ENCODE measurements around the gene DSP. TPM values are rescaled to one million over a fixed set of nuclear protein-coding genes. Genes with fewer than 3 reads are reported as not detected.

Gene DSP
- total and polyA plus RNA-seq, 2 of the 13 experiments (the other 11 are each of a cell fraction or from before 2014, with no cell fraction given): 89.8 to 117 TPM

DNA sequence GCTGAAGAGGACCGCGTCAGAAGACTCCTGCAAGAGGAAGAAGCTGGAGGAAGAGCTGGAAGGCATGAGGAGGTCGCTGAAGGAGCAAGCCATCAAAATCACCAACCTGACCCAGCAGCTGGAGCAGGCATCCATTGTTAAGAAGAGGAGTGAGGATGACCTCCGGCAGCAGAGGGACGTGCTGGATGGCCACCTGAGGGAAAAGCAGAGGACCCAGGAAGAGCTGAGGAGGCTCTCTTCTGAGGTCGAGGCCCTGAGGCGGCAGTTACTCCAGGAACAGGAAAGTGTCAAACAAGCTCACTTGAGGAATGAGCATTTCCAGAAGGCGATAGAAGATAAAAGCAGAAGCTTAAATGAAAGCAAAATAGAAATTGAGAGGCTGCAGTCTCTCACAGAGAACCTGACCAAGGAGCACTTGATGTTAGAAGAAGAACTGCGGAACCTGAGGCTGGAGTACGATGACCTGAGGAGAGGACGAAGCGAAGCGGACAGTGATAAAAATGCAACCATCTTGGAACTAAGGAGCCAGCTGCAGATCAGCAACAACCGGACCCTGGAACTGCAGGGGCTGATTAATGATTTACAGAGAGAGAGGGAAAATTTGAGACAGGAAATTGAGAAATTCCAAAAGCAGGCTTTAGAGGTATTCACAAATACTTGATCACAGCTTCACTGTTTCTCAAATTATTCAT is 39.6 kb downstream of the DSP start (continued):
- TF ChIP-seq, protein P1, sequence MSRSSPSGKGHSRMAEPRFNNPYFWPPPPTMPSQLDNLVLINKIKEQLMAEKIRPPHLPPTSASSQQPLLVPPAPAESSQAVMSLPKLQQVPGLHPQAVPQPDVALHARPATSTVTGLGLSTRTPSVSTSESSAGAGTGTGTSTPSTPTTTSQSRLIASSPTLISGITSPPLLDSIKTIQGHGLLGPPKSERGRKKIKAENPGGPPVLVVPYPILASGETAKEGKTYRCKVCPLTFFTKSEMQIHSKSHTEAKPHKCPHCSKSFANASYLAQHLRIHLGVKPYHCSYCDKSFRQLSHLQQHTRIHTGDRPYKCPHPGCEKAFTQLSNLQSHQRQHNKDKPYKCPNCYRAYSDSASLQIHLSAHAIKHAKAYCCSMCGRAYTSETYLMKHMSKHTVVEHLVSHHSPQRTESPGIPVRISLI (CRISPR knock-in tag; IDR thresholded peaks at IDR 0.05; ENCODE audit: borderline replicate concordance): no peak
- no peak for TF ChIP-seq RNF219 (CRISPR knock-in tag; IDR thresholded peaks at IDR 0.05)
- TF ChIP-seq PHF5A (CRISPR knock-in tag; IDR thresholded peaks at IDR 0.05; ENCODE audit: low read depth, unreplicated experiment): no peak
- TF ChIP-seq ZFYVE20 (CRISPR knock-in tag; IDR thresholded peaks at IDR 0.05; ENCODE audit: borderline replicate concordance, low read depth): no peak
- no peak for TF ChIP-seq ZNF891 (CRISPR knock-in tag; IDR thresholded peaks at IDR 0.05)
- TF ChIP-seq TEAD2 (CRISPR knock-in tag; IDR thresholded peaks at IDR 0.05): no peak
- TF ChIP-seq ZNF552 (CRISPR knock-in tag; IDR thresholded peaks at IDR 0.05; ENCODE audit: borderline replicate concordance): no peak
- no peak for TF ChIP-seq ZNF879 (CRISPR knock-in tag; IDR thresholded peaks at IDR 0.05)
- no peak for TF ChIP-seq NR0B2 (CRISPR knock-in tag; IDR thresholded peaks at IDR 0.05)
- TF ChIP-seq TBX2 (CRISPR knock-in tag; IDR thresholded peaks at IDR 0.05; ENCODE audit: borderline replicate concordance): no peak
- TF ChIP-seq NFIC (IDR thresholded peaks at IDR 0.05; ENCODE audit: low read length): no peak
- TF ChIP-seq, protein P2, sequence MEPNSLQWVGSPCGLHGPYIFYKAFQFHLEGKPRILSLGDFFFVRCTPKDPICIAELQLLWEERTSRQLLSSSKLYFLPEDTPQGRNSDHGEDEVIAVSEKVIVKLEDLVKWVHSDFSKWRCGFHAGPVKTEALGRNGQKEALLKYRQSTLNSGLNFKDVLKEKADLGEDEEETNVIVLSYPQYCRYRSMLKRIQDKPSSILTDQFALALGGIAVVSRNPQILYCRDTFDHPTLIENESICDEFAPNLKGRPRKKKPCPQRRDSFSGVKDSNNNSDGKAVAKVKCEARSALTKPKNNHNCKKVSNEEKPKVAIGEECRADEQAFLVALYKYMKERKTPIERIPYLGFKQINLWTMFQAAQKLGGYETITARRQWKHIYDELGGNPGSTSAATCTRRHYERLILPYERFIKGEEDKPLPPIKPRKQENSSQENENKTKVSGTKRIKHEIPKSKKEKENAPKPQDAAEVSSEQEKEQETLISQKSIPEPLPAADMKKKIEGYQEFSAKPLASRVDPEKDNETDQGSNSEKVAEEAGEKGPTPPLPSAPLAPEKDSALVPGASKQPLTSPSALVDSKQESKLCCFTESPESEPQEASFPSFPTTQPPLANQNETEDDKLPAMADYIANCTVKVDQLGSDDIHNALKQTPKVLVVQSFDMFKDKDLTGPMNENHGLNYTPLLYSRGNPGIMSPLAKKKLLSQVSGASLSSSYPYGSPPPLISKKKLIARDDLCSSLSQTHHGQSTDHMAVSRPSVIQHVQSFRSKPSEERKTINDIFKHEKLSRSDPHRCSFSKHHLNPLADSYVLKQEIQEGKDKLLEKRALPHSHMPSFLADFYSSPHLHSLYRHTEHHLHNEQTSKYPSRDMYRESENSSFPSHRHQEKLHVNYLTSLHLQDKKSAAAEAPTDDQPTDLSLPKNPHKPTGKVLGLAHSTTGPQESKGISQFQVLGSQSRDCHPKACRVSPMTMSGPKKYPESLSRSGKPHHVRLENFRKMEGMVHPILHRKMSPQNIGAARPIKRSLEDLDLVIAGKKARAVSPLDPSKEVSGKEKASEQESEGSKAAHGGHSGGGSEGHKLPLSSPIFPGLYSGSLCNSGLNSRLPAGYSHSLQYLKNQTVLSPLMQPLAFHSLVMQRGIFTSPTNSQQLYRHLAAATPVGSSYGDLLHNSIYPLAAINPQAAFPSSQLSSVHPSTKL (CRISPR knock-in tag; IDR thresholded peaks at IDR 0.05): peak; percentile 33
- TF ChIP-seq, protein P3, sequence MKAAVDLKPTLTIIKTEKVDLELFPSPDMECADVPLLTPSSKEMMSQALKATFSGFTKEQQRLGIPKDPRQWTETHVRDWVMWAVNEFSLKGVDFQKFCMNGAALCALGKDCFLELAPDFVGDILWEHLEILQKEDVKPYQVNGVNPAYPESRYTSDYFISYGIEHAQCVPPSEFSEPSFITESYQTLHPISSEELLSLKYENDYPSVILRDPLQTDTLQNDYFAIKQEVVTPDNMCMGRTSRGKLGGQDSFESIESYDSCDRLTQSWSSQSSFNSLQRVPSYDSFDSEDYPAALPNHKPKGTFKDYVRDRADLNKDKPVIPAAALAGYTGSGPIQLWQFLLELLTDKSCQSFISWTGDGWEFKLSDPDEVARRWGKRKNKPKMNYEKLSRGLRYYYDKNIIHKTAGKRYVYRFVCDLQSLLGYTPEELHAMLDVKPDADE (CRISPR knock-in tag; IDR thresholded peaks at IDR 0.05): no peak
- TF ChIP-seq HOXD1 (CRISPR knock-in tag; IDR thresholded peaks at IDR 0.05): no peak
- no peak for TF ChIP-seq ZNF800 (CRISPR knock-in tag; IDR thresholded peaks at IDR 0.05)
- no peak for TF ChIP-seq HINFP (CRISPR knock-in tag; IDR thresholded peaks at IDR 0.05; ENCODE audit: low read depth)
